HG03432 (cell line): ENCODE measurements around the gene ELOVL3.

ENCODE experiments used
- ATAC-seq: cut with Tn5 transposase; IDR thresholded peaks from one replicate; pipeline ENCODE4 v1.9.1; 2021; ENCODE audit warnings: mild to moderate bottlenecking, moderate library complexity; ENCODE audit not compliant: unreplicated experiment

The ELOVL3 gene

GRCh38 chr10:102222797-102223196, 3.3 kb upstream of the ELOVL3 start:
- no peak for ATAC-seq

DNA sequence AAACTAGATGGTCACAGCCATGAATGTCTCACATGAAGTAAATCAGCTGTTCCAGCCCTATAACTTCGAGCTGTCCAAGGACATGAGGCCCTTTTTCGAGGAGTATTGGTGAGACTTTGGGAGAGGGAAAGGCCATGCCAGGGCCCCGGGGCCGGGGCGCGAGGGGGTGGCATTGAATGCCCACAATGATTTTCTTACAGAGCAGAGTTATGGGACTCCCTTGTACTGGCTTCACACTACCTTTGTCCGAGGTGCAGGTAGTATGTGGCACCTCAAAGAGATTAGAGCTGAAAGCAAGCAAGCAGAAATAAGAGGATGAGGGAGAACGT, 407 bp downstream of the ELOVL3 start:
- ATAC-seq, result no peak

DNA sequence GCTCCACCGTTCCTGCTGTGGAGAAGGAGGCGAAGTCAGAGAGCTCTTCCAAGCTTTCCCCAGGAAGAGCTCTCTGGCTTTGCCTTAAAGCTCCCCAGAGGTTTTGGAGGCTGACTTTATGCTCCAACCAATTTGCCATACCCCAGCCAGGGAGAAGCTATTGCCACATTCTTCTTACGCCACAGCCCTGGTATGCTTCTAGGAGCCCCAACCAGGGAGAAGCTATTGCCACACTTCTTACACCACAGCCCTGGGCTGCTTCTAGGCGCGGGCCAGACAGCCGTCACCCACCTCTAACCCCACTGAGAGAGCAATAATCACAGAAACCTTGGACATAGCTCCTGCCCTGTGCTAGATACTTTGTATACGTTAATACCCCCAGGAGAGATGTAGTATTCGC, 951 bp downstream of the ELOVL3 start:
- no peak for ATAC-seq

GRCh38 chr10:102229810-102230263, 3.7 kb downstream of the ELOVL3 start:
- ATAC-seq, result peak; percentile 44

GRCh38 chr10:102230264-102230860, 4.3 kb downstream of the ELOVL3 start:
- ATAC-seq, result peak; percentile 6

GRCh38 chr10:102230861-102231356, 4.8 kb downstream of the ELOVL3 start:
- ATAC-seq, result peak; percentile 27

DNA sequence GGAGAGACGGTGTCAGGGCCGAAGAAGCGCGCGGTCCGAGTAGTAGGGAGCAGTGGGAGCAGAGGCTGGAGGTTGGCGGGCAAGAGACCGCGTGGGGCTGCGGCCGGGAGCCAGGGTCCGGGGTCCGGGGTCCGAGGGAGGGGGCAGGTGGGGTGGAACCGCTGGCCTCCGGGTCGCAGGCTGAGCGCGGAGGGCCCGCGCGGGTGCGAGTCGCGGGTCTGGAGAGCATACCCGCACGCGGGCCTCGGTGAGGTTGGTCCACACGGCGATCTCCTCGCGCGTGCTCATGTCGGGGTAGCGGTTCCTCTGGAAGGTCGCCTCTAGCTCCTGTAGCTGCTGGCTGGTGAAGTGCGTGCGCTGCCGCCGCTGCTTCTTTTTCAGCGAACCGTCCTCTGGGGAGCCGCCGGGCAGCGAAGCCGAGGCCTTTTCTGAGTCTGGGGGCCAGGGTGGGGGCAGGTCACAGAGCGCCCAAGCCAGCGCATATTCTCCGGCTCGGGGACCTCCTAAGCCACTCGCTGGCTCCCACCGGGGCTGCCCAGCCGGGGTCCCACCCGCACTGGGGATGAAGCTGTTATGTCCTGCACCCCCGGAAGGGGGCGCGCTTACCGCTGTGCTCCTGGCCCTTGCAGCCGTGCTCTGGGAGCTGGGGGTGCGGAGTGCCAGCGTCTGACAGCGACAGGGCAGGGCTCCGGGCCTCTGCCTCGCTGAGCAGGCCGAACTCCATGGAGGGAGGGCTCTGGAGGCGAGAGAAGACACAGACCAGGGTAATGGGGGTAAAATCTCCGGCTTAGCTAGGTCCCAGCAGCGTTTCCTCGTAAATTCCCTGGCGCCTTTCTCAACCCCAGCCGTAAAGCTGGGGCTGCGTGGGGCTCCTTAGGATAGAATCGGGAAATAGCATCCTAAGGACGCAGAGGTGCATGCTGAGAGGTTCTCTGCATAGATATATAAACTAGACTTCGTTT, 5.5 kb downstream of the ELOVL3 start:
- ATAC-seq, result no peak

DNA sequence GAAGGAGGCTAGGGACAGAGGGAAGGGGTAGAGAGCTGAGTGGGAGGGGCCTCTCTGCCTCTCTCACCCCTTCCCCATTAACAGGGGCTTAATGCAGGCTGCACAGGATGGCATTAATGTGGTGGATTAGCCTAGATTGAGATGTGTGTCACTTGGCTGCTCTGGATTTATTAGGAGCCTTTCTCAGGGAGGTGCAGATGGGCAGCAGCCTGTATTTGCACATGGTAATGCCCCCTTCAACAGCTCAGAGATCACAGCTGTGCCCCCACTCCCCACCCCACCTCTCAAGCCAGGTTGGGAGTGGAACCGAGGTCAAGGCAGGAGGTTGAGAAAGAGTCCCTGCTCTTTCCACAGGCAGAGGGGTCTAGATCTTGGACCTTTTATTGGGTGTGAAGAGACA, 7.9 kb downstream of the ELOVL3 start:
- ATAC-seq, result no peak

- ATAC-seq, result no peak
These were observed 8.9 kb downstream of the ELOVL3 start for GRCh38 chr10:102234888-102235597.

DNA sequence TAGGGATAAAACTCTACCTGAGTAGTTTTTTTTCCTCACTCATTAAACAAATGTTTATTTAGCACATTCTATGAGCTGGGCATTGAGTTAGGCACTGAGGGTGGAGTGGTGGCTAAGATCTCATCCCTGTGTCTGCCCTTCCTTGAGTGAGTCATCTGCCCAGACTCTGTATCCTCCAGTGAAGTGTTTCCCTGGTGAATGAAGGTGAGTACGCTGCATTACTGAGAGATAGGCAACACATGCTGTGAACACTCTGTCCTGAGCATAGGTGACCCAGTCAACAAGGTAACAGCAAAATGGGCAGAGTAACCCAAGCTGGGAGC, 9.5 kb downstream of the ELOVL3 start:
- ATAC-seq, result no peak

GRCh38 chr10:102236006-102236405, 9.9 kb downstream of the ELOVL3 start:
- no peak for ATAC-seq

DNA sequence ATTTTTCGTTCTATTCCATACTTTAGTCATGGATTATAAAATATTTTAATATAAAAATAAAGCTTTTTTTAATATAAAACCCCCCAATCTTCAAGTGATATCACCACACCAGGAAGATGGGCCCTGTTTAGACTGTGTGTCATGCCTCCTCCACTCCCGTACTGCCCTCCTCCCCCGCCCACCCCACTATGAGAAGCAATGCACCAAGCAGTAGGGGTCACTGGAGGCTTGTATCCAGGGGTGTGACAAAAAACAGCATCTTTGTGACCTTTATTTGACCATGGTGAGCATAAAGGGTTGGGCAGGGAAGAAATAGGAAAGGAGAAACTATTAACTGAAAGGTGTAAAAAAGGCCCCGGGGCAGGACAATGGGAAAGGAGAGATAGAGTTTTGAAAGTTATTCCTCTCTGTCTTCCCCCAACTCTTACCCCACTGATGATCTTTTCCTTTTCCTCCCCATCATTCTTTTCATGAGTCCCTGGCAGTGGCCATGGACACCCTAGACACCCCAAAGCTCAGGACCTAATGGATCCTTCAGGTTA, 11.7 kb downstream of the ELOVL3 start:
- no peak for ATAC-seq

- no peak for ATAC-seq
These were observed 14.4 kb downstream of the ELOVL3 start for GRCh38 chr10:102240467-102241031.

GRCh38 chr10:102241032-102241443, 14.9 kb downstream of the ELOVL3 start:
- ATAC-seq, result no peak

DNA sequence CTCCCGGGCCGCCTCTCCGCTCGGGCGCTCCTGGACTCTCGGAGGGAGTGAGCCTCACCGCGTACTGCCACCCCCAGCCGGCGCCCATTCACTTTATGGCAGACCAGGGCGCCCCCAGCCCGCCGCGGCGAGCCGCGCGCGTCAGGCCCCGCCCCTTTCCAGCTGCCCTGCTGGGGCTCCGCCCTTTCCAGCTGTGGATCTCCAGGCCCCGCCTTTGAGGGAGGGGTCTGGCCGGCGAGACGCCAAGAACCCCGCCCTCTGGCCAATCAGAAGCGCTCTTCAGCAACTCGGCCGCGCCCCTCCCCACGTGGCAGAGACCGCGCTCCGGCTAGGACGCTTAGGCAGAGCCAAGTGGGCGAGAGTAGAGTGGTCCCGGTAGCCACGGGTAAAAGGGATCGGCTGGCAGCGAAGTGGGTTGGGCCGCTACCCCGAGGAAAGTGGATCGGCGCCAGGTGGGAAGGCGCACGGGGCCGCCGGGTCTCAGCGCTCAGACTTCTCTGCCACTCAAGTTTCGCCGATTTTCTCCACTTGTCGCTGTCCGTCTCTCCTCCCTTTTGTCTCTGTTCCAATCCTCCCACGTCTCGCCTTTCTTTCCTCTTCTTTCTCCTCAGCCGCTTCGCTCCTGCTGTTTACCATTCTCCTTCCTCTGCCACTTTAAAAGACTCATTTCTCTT, 15.5 kb downstream of the ELOVL3 start, which contains the start of gene PITX3:
Gene PITX3 (minus strand): TSS at position 69 of the 674 bp plus-strand sequence. CDS start 9,432 bp downstream, outside the sequence.
- peak; percentile 42 for ATAC-seq

DNA sequence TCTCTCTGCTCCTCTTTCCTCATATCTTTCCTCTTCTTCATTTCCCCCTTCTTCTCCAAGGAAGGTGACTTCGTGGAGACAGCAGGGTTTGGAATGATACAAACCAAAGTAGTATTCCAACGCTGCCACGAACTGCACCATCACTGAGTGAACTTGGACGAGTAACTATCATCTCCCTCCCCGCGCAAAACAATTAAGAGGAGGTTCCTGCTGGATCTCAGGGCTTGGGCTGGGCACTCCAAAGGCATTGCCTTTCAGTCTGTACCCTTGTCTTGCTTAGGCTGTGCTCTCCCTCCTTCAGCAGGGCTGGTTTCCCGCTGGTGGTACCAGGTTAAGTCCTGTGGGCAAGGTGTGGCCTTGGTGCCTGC, 16.0 kb downstream of the ELOVL3 start:
- ATAC-seq, result no peak

- ATAC-seq, result no peak
These were observed 17.2 kb downstream of the ELOVL3 start for GRCh38 chr10:102243309-102243708.

GRCh38 chr10:102245082-102245931, 19.2 kb downstream of the ELOVL3 start, which contains the start of gene GBF1:
GBF1 (plus strand) TSS chr10:102245532; CDS start chr10:102258939, 13,407 bp downstream.
- ATAC-seq, result peak; percentile 91

GRCh38 chr10:102245932-102246251, 19.8 kb downstream of the ELOVL3 start:
- no peak for ATAC-seq
